NCI-H1092 treated with DMSO at 0.1 percent for 48 hours (cell line): Measurements from ENCODE around the gene NT5DC1.
A peak's percentile ranks its signal among the peaks of the same experiment; 100 is the strongest.

Source experiments
- DNase-seq: peaks from one replicate; lab custom pipeline; 2025; lab: John Stamatoyannopoulos, UW

Gene NT5DC1

GRCh38 chr6:116196841-116197240 is 96.2 kb downstream of the NT5DC1 start:
- no peak for DNase-seq

GRCh38 chr6:116200619-116201249 is 100.1 kb downstream of the NT5DC1 start:
- no peak for DNase-seq

GRCh38 chr6:116201538-116201937 is 100.9 kb downstream of the NT5DC1 start:
- DNase-seq: no peak

- DNase-seq: no peak
Measured at GRCh38 chr6:116205281-116205680, 104.6 kb downstream of the NT5DC1 start.

GRCh38 chr6:116206231-116206903 is 105.7 kb downstream of the NT5DC1 start:
- no peak for DNase-seq

GRCh38 chr6:116208056-116208785 is 107.6 kb downstream of the NT5DC1 start:
- no peak for DNase-seq

GRCh38 chr6:116210316-116210715 is 109.7 kb downstream of the NT5DC1 start:
- DNase-seq: no peak

DNA sequence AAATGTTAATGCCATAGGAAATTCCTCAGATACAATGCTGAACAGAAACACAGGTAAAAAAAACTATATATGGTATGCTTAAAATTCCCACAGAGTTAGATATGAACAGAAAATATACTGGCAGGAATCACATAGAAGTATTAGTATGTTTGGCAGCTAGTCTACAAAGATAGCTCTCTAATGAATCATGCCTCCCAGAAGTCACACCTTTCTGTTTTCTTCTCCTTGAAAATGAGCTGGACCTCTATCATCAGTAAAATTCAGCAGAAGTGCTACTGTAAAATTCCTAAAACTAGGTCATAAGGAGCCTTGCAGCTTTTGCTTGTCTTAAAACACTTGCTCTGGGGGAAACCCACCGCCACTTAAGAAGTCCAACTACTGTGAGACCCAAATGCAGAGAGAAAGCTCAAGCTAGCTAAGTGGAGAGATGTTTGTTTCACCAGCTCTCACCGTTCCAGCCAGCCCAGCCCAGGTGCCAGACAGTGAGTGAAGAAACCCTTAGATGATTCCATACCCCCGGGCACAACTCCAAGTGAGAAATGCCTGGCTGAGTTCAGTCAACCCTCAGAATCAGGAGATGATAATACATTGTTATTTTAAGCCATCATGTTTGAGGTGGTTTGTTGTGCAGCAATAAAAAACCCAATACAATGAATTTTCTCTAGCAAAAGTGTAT is 110.2 kb downstream of the NT5DC1 start:
- DNase-seq: peak; percentile 11

GRCh38 chr6:116214681-116215080 is 114.0 kb downstream of the NT5DC1 start:
- no peak for DNase-seq

DNA sequence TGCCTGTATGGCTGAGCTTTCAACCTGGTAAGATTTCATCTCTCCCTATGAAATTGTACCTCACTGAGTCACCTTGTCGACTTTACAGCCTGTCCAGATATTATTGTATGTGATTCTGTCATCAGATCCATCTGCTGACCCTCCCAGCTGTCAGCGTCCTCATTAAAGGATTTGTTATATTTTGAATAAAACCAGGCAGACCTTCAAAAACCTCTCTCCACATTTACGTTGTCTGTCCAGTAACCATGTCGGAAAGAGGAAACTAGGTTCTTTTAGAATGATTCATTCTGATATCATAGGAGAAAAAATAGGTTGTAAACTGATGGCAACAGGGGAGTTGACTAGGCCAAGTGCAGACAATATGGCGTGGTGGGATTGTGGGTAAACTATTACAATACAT is 114.8 kb downstream of the NT5DC1 start:
- no peak for DNase-seq

DNA sequence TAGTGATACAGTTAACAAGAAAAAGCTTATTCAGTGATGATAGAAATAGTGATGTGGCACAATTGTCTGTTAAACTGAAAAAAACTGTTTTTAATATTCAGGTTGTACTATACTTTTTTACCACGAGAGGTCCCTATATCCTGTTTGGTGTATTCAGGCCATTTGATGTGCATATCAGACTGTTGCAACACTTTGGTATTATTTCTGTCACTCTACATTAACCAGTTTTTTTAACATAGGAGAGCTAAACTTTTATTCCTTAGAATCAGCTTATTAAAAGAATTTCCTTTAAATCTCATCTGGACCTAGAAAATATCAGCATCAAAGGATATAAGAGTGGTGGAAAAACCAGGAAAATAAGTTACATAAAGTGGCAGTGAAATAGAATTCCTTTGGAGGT is 116.4 kb downstream of the NT5DC1 start:
- peak; percentile 19 for DNase-seq

GRCh38 chr6:116218172-116218633 is 117.5 kb downstream of the NT5DC1 start:
- DNase-seq: no peak

DNA sequence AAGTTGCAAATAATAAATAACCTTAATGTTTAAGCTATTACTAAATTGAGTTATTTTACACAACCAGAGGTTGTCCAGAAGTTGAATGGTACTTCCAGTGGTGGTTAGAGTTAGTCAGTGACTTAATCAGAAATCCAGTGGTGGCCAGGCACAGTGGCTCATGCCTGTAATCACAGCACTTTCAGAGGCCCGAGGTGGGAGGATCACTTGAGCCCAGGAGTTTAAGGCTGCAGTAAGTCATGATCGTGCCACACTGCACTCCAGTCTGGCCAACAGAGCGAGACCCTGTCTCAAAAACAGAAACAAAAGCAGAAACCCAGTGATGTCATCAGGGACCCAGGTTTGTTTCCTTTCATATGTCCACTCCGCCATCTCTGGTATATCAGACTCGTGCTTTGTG is 118.2 kb downstream of the NT5DC1 start:
- DNase-seq: no peak

- DNase-seq: no peak
Measured at GRCh38 chr6:116221067-116221466, 120.4 kb downstream of the NT5DC1 start.

DNA sequence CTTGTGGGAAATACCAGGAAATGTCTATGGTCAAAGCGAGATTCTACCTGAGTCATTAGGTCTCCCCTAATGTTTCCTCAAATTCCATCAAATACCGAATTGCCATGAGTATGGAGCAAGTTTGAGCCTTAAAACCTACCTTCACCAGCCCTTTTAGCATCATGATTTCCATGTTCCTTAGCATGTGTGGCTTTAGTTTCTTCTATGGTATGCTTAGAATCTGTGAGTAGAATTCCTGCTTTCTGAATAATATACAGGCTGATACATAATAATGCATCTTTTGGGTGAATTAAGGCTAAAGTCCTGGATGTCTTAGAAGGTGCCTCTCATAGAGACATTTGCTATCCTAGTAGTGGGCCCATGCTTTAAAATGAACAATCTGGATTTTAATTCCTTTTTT is 121.3 kb downstream of the NT5DC1 start:
- DNase-seq: no peak

DNA sequence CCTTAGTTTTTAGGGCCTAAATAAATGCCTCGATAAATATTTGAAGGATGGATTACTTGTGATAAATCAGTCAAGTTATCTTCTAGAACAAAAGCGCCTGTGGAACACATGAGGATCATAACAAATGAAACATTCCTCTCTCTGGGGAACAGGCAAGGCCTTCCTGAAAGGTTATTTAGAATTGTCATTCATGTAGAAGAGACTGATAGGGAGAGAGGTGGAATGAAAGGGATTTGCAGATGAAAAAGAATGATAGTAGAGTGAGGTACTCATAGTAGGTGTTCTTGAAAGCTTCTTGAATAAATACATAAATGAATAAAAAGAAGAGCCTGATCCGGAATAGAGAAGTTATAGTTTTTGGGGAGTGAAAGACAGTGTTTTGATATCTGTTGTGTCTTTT is 122.7 kb downstream of the NT5DC1 start:
- no peak for DNase-seq

- DNase-seq: no peak
Measured at GRCh38 chr6:116229287-116229913, 128.7 kb downstream of the NT5DC1 start.

- DNase-seq: no peak
Measured at GRCh38 chr6:116234689-116235088, 134.0 kb downstream of the NT5DC1 start.

DNA sequence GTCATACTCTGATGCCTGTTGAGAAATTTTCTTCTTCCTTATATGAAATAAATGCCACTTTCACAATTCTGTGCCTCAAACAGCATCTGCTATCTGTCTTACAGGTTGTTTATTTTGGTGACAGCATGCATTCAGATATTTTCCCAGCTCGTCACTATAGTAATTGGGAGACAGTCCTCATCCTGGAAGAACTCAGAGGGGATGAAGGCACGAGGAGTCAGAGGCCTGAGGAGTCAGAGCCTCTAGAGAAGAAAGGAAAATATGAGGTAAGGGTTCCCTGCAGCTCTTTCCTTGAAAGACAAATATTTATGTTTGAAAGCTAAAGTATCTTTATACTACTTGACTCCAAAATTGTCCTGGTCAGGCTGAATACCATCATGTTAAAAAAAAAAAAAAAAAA is 137.4 kb downstream of the NT5DC1 start:
- DNase-seq: no peak

DNA sequence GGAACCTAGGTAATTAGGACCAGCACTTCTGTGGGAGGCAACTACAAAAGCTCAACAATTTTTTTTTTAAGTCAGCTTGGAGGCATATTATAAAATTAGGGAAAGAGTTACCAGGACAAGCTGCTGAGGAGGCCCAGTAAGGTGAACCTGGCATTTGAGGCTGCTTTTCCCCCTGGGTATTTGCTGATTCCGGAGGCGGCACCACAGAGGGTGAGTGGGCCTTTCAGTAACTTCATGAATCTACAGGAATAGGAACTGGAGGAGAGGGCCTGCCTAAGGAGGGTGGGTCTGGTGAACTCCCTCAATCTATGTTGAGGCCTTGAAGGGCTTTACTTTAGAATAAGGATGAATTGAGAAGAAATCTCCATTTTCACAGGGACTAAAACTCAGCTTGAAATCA is 138.6 kb downstream of the NT5DC1 start:
- no peak for DNase-seq

DNA sequence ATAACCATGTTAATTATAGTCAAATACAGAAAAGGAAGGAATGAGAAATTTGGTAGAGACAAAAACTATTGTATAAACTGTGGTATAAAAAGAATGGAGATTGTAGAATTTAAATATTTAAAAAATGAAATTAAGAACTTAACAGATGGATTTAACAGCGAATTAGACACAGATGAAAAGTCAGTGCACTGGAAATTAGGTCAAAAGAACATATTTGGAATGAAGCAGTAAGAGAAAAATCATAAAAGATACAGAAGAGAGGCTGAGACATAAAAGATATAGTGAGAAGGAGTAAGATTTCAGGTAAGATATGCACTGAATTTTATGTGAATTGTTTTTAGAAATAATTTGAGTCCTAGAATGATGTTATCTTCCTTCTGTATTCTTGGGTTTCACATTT is 139.2 kb downstream of the NT5DC1 start:
- no peak for DNase-seq

- DNase-seq: no peak
Measured at GRCh38 chr6:116244284-116244683, 143.6 kb downstream of the NT5DC1 start.
